Hypothalamus (tissue), 51 donors: Measurements from ENCODE around the gene LZIC.
A peak's percentile ranks its signal among the peaks of the same experiment; 100 is the strongest.
"Not testable (repeated sequence)": the region's sequence is repeated elsewhere in the genome, so short reads cannot be mapped to it uniquely, and the experiment has no call there.

Experiments
- DNase-seq, 51 donors: peaks; one replicate each; lab custom pipeline; 2025; lab: John Stamatoyannopoulos, UW

The LZIC gene

DNA sequence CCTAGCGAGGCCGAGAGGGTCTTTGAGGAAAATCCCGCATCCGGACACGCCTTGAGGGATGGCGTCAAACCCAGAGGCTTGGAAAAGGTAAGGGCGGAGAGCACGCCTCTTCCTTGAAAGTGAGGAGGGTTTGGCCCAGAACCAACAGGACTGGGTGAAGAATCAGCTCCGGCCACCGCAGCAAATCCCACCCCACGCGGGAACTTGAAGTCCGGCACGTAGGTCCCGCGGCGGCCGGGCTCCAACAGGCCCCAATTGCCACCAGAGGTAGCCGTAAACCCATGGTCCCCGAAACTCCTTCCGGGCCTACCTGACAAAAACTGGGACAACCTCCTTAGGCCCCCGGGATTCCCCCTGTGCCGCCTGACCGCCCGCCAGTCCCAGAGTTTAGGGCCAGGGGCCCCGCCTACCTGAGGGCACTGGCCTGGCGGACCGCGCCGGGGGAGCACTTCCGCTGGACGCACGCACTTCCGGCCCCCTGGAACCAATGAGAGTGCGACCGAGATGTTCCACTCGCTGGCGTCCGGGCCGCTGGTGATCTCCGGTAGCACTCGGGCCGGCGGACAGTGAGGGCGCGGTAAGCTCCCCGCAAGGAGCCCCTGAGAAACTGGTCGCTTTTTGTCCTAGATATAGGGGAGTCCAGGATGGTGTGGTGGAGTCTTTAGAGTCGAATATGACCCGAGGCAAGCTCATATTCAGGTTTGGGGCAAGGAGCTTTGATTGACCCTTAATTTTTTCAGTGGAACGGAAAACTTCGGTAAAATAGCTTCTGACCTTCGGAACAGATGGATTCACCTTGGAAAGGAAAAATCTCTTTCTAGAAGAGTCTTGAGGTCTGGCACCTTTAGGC is at the start of gene LZIC, which contains the start of gene NMNAT1:
LZIC (minus strand) TSS at position 453 of the 850 bp plus-strand sequence. CDS start 6,772 bp downstream, outside the sequence.
NMNAT1 (plus strand) TSS at position 537 of the 850 bp plus-strand sequence. CDS start 28,599 bp downstream, outside the sequence.
- DNase-seq = peak; percentile 53 to 94 (median 87)

DNA sequence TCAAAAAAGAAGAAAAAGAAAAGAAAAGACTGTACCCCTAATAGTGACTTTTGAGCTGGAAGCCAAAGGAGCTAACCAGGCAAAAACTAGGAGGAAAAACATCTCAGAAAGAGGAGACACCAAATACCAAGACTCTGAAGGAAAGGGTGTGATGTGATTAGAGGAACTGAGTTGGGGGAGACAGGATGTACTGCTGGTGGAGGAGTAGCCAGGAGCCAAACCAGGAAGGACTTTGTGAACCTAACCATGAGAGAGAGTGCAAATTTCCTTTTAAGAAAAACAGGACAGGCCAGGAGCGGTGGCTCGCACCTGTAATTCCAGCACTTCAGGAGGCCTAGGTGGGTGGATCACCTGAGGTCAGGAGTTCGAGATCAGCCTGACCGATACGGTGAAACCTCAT is 49.7 kb upstream of the LZIC start:
- DNase-seq = no peak

DNA sequence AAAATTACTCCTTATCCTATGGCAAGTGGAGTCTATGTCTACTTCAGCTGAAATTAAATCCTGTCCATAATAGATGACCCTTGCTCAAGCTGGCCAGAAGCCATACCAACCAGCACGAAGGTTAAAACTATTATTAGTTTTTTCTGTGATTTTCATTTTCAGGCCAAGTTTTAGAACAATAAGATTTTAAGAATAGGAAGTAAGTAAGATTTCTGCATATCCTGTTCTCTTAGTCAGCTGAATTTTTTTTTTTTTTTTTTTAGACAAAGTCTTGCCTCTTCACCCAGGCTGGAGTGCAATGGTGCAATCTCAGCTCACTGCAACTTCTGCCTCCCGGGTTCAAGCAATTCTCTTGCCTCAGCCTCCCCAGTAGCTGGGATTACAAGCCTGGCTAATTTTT is 47.8 kb upstream of the LZIC start:
- no peak for DNase-seq

DNA sequence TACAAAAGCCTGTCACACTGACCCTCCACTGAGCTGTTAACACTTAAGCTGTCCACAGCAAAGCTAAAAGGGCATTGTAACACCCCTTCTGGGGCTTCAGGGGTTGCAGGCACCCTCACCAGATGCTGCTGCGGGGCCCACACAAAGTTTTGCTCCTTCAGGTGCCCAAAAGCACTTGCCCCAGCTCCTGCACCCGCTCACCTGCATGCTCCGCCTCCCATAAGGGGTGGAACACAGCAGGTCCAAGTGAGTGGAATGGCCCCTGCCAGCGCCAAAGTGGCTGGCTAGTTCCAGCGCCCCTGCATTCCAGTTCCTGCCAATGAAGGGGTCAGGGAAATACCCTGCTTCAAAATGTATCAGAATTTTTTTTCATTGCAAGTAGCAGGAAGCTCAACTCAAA is 46.6 kb upstream of the LZIC start:
- DNase-seq = no peak

DNA sequence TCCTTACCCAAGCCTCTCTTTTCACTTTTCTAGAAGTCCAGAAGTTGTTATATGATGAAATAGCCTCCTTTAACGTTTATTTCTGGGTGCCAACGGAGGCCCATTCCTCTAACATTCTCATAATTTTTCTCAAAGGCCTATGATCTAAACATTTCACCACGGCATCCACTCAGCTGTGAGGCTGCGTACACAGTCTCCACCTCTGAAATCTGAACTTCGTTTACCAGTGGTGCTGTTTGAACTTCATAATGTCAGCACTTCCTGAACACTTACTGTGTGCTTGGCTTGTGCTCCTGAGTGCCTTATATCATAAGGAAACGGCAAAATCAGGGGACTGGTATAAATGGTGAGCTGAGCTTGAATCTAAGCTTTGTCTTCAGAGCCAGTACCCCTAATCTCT is 41.8 kb upstream of the LZIC start:
- DNase-seq = no peak

DNA sequence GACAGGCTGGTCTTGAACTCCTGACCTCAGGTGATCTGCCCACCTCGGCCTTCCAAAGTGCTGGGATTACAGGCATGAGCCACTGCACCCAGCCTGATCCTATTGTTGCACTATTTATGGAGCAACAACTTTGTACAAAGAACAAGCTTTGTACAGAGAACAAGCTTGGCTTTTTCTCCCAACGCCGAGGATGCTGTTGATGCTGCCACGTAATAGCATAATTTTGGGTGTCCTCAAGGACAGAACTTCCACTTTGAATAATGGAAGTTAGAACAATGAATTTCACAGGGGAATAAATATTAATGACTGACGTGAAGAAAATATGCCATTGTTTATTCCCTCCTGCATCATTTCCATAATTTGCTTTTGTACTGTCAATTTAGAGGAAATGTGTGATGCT is 41.1 kb upstream of the LZIC start:
- DNase-seq = peak in 10 of 51 donors; percentile 1 to 28 (median 8)

DNA sequence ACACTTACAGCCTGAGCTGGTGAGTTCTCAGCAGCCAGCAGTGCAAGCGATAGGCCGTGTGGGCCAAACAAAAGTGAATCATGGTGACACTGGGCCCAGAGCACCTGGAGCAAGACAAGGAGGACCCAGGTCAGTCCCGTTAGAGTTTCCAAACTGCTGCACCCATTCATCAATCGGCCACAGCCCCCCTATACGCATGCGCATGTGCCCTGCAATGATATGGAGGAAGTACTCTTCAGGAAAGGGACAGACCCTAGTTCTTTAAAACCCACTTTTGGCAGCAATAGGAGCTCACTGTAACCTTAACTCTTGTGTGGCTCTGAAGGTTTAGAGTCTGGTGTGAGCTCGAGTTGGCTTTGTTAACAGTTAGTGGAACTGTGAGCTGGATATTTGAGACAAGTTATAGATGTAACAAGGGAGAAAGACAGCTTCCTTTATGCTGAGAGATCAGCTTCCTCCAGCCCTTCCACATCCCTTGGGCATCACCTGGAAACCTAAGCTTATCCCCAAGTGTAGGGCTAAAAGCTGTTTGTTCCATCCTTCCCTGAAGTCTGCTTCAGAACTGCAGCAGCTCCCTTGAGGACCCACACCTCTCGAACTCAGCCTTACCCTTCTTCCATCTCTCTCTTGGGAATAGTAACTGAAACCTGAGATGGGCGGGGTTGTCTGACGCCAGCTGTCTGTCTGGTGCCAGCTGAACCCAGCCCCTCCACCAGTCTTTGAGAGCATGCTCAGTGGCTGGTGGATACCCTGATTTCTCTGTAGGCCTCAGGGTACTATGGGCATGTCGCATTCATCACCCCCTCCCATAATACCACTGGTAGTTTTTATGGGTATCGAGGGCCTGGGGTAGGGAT is 17.7 kb upstream of the LZIC start:
- DNase-seq = no peak

DNA sequence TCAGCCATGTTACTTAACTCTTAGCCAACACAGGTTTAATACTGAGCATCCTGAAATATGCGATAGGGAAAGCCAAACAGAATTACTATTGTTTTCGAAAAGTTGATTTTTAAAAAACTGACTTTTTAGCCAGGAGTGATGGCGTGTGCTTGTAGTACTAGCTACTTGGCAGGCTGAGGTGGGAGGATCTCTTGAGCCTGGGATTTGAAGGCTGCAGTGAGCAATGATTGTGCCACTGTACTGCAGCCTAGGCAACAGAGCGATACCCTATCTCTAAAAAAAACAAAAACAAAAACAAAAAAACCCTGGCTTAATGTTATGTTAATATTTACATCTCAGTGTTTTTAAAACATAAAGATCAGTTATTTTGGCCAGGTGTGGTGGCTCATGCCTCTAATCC is 16.8 kb upstream of the LZIC start:
- no peak for DNase-seq

DNA sequence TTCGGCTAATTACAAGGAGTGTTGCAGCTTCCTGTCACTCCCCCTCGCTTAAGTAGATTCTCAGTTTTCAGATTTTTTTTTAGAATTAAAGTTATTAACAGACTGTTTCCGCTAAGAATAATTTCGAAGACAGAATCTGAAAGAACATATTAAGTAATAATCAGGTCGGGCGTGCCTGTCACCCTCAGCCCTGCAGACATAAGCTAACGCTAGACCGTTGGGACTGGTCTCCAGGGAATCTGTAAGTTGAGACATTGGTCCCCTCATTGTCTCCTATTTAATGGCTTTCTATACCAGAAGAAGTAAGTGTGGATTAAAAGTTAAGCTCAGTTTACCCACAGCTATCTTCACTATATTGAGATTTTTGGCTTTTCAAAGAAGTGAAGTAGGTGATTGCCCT is 14.5 kb upstream of the LZIC start:
- no peak for DNase-seq

DNA sequence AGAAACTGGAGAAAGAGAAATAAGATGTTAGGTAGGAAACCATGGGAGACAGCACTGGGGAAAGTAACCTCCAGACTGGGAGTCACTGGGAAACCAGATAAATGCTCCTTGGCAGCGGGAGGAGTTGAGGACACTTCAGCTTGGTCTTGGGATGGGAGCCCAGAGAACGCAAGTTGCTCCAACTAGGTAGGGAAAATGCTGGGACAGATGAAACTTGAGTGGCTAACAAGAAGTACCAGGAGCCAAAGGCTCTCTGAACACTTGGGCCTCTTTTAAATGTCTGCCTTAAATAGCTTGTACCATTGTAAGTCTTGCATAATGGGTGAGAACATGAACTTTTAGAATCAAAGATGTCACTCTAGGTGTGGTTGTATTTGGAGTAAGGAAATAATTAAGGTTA is 3.1 kb upstream of the LZIC start:
- no peak for DNase-seq

DNA sequence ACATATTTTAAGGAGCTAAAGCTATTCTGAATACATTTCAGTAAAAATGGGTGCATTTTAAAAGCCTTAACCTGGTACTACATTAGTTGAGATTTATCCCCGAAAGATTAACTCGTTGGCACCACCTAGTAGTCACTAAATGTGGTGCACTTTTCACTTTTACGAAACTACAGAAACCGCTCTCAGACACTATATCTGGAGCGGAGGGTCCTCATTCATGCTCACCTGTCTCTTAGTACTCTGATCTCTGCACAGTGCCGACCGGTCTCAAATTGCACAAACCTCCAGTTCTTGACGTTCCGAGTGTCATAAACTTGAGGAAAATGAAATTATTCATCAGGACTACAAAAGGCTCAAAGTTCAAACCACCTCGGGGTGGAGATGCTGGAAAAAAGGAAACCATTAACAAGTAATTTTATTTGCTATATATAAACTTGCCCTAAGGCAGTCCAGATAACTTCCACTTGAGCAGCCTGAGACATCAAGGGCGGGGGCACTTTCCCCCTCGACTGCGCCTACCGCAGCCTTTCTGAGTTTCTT is 722 bp downstream of the LZIC start:
- peak in 4 of 51 donors; percentile 11 to 43 (median 23) for DNase-seq

DNA sequence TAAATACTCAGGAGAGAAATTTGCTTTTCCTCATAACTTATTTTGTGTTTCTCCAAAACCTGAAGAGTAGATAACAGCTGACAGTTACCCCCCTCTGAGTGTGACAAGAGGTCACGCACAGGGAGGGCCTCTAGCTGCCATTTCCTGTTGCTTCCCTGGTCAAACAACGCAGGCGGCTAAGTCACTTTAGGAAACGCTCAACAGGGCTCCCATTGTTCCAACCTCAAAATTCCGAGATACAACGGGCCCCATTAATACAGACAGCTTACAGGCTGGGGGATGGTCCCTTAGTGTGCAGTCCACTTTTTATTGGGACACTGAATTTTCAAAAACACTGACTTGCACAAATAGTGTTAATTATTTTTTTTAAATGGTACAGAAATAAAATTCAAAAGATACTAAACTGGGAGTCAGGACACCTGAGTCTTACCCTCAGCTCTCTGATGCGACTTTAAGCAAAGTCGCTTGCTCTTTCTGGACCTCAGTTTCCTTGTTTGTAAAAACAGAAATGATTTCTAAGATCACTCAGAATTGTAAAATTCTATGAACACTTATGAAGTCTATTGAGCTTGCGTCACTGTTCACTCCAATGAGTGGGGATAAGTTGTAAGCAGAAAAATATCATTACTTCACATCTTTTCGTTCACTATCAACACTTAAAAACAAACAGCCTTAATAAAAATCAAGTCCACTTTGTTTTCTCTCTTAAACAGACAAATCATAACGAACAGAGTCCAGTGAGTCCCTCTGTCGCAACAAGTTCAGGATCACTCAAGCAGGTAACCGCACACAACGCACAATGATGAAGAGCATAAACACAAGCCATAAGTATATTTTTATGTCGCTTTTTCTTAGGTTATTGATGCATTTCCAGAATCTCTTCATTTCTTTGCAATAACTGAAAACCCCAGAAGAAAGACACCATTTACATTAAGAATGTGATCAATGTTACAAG is 13.5 kb downstream of the LZIC start:
- DNase-seq = peak in 37 of 51 donors; percentile 4 to 75 (median 40)

DNA sequence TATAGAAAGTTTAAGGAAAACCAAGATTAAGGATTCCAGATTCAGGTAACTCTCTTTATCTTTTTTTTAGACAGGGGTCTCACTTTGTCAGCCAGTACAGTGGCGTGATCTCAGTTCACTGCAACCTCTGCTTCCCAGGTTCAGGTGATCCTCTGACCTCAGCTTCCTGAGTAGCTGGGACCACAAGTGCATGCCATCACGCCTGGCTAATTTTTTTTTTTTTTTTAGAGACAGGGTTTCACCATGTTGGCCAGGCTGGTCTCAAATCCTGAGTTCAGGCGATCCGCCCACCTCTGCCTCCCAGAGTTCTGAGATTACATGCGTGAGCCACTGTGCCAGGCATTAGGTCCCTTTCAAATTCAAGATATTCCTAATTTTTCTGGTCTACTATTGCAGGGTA is 15.9 kb downstream of the LZIC start:
- DNase-seq = no peak

DNA sequence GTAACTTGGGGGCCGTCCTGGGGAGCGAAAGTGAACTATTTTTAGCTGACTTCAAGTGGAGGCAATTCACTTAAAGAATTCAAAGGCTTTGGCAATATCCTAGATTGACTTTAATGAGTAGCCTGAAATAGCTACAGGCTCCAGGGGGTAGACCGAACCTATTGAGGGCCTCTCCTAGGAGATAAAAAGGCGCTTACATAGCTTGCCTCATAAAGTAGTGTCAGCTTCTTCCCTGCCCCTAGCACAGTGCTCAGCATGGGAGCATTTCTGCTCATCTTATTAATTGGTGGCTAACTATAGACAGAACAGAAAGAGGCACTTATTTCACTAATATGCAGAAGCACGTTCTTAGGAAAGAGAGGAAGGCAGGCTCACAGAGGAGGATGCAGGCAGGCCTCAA is 20.8 kb downstream of the LZIC start:
- no peak for DNase-seq

DNA sequence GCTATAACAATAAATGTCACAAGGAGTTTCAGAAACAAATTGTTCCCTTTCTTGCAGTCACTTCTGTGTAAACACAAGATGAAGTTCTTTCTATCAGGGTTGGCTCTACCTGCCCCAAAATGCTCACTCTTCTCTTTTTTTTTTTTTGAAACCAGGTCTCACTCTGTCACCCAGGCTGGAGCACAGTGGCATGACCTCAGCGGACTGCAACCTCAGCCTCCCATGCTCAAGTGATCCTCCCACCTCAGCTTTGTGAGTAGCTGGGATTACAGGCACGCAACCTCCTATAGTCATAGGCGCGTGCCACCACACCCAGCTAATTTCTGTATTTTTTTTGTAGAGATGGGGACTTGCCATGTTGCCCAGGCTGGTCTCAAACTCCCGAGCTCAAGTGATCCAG is 22.6 kb downstream of the LZIC start:
- DNase-seq = no peak

DNA sequence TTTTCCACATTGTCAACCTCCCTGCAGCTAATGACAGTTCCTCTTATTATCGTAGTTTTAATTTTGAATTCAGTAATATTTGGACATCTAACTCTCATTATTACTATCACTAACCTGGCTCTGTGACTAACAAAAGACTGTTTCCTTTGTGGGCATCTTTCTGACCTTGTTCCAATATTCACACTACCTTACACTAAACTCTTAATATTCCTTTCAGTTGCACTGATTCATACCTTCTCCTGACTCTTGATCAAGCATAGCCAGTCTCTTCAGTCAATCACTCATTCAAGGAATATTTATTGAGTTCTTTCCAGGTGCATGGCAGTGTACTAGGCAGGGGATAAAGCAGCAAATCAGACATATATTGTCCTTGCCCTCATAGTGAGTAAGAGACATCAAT is 25.3 kb downstream of the LZIC start:
- no peak for DNase-seq

DNA sequence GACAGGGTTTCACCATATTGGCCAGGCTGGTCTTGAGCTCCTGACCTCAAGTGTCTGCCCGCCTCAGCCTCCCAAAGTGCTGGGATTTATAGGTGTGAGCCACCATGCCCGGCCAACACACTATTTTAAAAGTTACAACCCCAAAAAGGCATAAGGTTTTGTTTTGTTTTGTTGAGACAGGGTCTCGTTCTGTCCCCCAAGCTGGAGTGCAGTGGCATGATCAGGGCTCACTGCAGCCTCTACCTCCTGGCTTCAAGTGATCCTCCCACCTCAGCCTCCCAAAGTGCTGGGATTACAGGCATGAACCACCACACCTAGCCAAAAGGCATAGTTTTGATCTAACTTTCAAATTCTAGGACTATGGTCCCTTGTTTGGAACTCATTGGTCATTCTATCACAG is 25.7 kb downstream of the LZIC start:
- not testable (repeated sequence) for DNase-seq

DNA sequence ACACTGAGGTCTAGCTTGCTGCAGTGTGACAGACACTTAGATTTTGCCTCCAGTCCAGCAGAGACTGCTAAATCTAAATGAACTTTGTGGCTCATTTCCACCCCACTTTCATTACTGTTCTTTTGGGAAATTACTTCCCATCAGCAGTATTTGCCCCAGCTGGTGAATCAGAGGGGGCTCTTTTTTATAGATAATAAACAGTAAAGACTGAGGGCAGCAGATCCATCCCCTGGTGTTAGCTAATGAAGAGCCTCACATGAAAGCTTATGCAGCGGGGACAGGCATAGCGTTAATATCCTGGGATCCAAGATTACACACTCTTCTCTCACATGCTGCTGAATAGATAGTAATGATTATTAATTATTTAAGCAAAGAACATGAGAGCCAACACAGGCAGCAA is 26.7 kb downstream of the LZIC start:
- no peak for DNase-seq

DNA sequence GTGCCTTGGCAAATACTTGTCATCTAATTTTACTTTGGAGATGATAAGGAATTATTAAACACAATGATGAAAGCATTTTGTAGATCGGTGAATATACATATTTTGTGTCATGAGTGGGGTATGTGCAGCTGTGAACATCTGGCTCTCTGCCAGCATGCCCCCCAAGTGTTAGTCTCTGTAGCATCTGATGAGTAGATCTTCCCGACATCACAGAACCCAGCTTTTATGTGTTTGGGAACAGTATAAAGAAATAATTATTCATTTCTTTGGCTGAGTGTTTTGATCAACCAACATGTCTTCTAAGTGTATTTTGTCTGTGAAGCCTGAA is 28.6 kb downstream of the LZIC start:
- peak in 1 of 51 donors; percentile 26 for DNase-seq

DNA sequence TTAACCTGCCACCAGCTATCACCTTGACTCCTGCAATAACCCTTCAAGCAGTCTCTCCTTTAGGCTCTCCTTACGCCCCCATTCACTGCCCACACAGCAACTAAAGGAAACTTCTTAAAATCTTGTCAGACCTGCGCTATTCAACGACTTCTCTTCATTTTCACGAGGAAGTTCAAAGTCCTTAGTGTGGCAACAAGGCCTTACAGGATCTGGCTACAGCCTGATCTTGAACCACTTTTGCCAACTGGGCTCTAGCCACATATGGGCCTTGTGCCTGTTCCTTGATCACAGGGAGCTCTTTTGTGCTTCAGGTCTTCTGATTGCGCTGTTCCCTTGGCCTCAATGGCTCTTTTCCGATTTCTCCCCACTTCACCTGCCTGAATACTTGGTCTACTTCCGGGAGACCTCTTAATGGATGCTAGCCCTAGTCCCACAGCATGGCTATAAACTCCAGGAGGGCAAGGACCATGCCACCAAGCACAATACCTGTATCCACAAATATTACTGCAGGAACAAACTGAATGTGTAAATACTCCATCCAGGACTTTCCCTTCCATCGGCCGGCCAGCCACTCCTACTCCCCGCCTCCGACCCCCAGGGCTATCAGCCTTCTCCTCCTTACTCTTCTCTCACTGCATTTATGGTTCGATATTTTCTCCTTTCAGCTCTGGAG is 30.8 kb downstream of the LZIC start:
- no peak for DNase-seq
